ENCODE results near the gene GMPR.

GRCh38 chr6:16288163-16288562, 49.8 kb downstream of the GMPR start:
- TF ChIP-seq CTCF (IDR thresholded peaks at IDR 0.05; ENCODE audit: insufficient read depth, low read length, poor library complexity, severe bottlenecking) (no peak), EZH2phosphoT487 (conservative IDR thresholded peaks at IDR 0.05; ENCODE audit: low read length) (no peak)

Data from SU-DHL-6 (cell line).